Effector memory CD4-positive, alpha-beta T cell (primary cell): ENCODE results near the gene SAMD8.
"Not testable (repeated sequence)": the region's sequence is repeated elsewhere in the genome, so short reads cannot be mapped to it uniquely, and the experiment has no call there.

Source experiments
- DNase-seq, 3 donors: peaks; one replicate each; pipeline ENCODE4 v3.0.0-alpha.2; 2020
- H3K27ac ChIP-seq: 2 replicates; pipeline ENCODE4 v1.7.0; 2013; ENCODE audit warnings: mild to moderate bottlenecking, low read length, moderate library complexity; ENCODE audit not compliant: insufficient read depth, poor library complexity, severe bottlenecking
- H3K27me3 ChIP-seq: replicated peaks from 2 replicates; pipeline ENCODE4 v1.7.0; 2013; ENCODE audit warnings: mild to moderate bottlenecking, low read length; ENCODE audit not compliant: insufficient read depth, control insufficient read depth, poor library complexity, severe bottlenecking
- H3K36me3 ChIP-seq: 2 replicates; pipeline ENCODE4 v1.7.0; 2013; ENCODE audit warnings: mild to moderate bottlenecking, low read length, moderate library complexity; ENCODE audit not compliant: control insufficient read depth, insufficient read depth
- H3K4me1 ChIP-seq: 2 replicates; pipeline ENCODE4 v1.7.0; 2013; ENCODE audit warnings: low read length, mild to moderate bottlenecking; ENCODE audit not compliant: control insufficient read depth, insufficient read depth, poor library complexity, severe bottlenecking
- H3K4me3 ChIP-seq: 2 replicates; pipeline ENCODE4 v1.7.0; 2013; ENCODE audit warnings: low read length, low read depth, mild to moderate bottlenecking; ENCODE audit not compliant: insufficient read depth, poor library complexity, severe bottlenecking
- H3K9me3 ChIP-seq: 2 replicates; pipeline ENCODE4 v1.7.0; 2013; ENCODE audit warnings: mild to moderate bottlenecking, low read length, moderate library complexity; ENCODE audit not compliant: control insufficient read depth

The SAMD8 gene

DNA sequence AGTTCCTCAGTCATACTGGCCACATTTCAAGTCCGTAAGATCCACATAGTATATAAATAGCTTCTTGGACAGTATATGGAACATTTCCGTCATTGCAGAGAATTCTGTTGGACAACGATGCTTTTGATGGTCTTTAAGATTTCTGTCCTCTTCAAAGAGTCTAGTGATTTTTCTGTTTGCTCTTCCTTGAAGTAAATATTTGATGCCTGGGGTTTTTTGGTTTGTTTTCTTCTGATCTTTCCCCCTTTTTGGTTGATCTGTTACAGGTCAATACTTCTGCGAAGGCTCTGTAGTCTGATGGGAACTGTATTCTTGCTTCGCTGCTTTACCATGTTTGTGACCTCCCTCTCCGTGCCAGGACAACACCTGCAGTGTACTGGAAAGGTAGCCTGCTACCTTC is 56.8 kb downstream of the SAMD8 start:
- H3K27ac ChIP-seq = no peak overlapping the region
- no peaks in the 10 kb centered on the region for H3K27me3 ChIP-seq
- no peak overlapping the region for H3K4me3 ChIP-seq
- no peak for DNase-seq
- H3K9me3 ChIP-seq = no peaks in the 10 kb centered on the region
- no peaks in the 10 kb centered on the region for H3K36me3 ChIP-seq
- H3K4me1 ChIP-seq = peaks cover 19% of the 10 kb centered on the region

DNA sequence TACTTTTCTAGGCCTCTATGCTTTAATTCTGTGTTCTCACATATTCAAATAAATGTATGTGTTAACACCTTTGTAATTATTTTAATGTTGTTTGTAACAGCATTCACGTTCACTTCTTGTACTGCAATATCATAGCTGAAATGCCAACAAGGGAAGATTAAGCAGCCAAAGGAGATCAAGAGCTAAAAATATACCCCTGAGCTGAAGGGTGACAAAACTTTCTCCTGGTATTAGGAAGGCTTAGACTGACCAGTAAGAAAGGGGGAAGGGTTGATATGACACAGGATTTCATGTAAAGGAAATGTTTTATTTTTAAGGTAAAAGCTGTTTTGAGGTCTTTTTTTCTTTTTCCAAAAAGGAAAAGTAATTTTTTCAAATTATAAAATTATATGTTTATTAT is 58.8 kb downstream of the SAMD8 start:
- H3K4me3 ChIP-seq = no peak overlapping the region
- H3K27me3 ChIP-seq = no peaks in the 10 kb centered on the region
- peaks cover 19% of the 10 kb centered on the region for H3K4me1 ChIP-seq
- no peaks in the 10 kb centered on the region for H3K9me3 ChIP-seq
- H3K27ac ChIP-seq = no peak overlapping the region
- H3K36me3 ChIP-seq = no peaks in the 10 kb centered on the region
- DNase-seq = no peak

DNA sequence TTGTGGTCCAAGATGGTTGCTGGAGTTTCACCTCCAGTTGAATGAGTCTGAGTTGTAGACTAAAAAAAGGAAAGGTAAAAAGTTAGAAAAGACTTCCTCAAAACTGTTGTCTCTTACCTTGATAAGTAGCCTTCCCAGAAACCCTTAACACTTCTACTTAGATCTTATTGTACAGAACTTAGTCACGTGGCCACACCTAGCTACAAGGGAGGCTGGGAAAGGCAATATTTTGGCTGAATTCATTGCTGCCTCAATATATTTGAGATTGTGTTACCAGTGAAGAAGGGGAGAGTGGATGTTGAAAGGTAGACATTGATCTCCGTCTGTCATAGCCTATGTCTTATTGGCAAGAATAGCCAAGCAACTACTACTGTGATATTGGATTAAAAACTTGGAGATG is 63.6 kb downstream of the SAMD8 start:
- Histone ChIP-seq H3K36me3 (peaks cover 4% of the 10 kb centered on the region), H3K27ac (no peak overlapping the region), H3K9me3 (no peaks in the 10 kb centered on the region)

DNA sequence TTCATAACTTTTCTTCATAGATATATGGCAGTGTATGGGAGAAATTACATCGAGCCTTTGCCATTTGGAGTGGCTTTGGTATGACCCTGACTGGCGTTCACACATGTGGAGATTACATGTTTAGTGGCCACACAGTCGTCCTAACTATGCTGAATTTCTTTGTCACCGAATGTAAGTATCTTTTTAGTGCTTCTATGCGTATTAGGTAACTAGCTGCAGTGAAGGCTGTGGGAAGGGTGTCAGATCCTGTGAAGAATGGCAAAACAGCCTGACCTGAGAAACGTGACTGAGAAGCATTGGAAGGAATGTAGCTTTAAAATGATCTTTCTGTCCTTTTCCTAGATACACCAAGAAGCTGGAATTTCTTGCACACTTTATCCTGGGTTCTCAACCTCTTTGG is 64.6 kb downstream of the SAMD8 start:
- no peak overlapping the region for H3K4me3 ChIP-seq
- no peaks in the 10 kb centered on the region for H3K9me3 ChIP-seq
- H3K27ac ChIP-seq = no peak overlapping the region
- H3K27me3 ChIP-seq = no peaks in the 10 kb centered on the region
- peaks cover 4% of the 10 kb centered on the region for H3K36me3 ChIP-seq
- H3K4me1 ChIP-seq = no peaks in the 10 kb centered on the region
- no peak for DNase-seq

More for the DNA sequence above, 63.6 kb downstream of the SAMD8 start:
- no peak for DNase-seq
- no peaks in the 10 kb centered on the region for H3K27me3 ChIP-seq
- no peaks in the 10 kb centered on the region for H3K4me1 ChIP-seq
- no peak overlapping the region for H3K4me3 ChIP-seq

DNA sequence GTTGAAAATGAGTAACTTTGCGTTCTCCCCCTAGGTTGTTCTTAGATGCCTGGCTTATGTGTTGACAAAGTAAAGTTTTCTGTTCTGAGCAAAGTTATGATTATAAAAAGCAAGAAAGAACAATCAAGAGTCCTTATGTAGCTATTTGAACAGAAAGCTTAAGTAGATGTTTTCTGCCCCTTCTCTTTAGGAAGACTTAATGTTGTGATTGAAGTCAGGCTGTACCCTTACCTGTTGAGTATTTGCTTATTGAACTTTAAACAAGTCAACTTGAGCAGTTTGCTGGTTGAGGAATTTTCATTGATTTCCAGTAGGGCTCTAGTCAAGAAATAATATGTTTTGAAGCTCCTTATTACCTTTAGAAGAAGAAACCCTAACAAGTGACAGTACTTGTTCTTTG is 65.3 kb downstream of the SAMD8 start:
- Histone ChIP-seq H3K4me1 (no peaks in the 10 kb centered on the region), H3K4me3 (no peak overlapping the region), H3K9me3 (no peaks in the 10 kb centered on the region), H3K36me3 (peaks cover 4% of the 10 kb centered on the region), H3K27ac (no peak overlapping the region), H3K27me3 (no peaks in the 10 kb centered on the region)
- no peak for DNase-seq

DNA sequence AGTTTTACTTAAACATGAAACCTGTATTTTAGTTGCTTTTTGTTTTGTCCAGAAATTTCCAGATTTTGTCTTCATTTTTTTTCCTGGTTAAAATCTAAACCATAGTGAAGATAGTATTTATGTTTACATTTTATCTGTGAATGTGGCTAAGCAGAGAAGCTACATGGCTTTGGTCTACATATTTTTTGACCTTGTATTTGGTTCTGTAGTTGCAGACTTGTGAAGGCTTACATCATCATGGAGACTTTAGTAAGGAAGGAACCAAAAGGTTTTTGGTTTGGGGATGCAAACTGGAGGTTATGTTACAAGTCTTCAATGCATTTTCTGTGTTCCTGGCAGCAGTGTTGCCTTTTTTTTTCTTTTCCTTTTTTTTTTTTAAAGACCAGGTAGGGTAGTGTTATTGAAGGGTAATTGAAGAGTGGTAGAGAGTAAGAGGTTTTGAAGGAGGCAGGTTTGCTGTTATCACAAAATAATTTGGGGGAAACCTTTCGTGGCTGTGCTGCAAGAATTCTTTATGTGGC is 68.3 kb downstream of the SAMD8 start:
- Histone ChIP-seq H3K27ac (no peak overlapping the region), H3K36me3 (peaks cover 4% of the 10 kb centered on the region), H3K27me3 (no peaks in the 10 kb centered on the region), H3K4me1 (no peaks in the 10 kb centered on the region), H3K4me3 (no peak overlapping the region), H3K9me3 (no peaks in the 10 kb centered on the region)
- no peak for DNase-seq

DNA sequence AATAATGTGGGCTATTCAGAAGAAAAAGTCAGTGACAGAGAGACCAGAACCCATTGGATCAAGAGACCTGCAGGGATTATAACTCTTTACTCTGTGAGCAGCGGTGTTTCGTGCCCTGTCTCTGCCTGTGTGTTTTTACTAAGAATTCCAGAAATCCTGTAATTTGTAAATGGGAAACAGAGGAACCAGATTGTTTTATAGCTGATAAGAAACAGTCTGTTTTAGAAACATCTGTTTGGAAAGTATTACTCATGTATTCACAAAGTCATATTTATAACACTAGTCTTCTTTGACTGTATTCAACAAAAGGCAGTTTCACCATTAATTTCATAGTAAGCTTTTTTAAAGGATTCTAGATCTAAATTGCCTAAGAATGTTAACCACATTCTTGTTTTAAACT is 69.1 kb downstream of the SAMD8 start:
- Histone ChIP-seq H3K36me3 (peaks cover 4% of the 10 kb centered on the region), H3K4me3 (no peak overlapping the region), H3K4me1 (no peaks in the 10 kb centered on the region), H3K27ac (no peak overlapping the region), H3K27me3 (no peaks in the 10 kb centered on the region), H3K9me3 (no peaks in the 10 kb centered on the region)
- no peak for DNase-seq

DNA sequence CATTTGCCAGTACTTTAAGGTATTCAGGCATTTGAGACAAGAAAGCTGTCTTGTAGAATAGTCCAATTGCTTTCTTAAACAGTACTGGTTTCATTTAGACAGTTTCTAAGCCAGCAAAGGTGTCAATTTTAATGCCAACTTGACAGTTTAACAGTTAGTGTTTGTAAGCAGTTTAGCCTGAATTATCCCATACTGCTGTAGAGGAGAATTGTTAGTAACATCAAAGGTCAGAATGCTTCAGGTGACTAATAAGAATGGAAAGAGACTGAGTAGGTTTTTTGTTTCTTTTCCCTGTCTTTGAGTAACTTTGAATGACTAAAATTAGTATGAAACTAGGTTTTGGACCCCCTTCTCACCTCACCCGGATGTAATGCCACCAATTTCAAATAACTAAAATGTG is 69.6 kb downstream of the SAMD8 start:
- Histone ChIP-seq H3K4me3 (no peak overlapping the region), H3K4me1 (no peaks in the 10 kb centered on the region), H3K36me3 (peaks cover 4% of the 10 kb centered on the region), H3K27me3 (no peaks in the 10 kb centered on the region), H3K9me3 (no peaks in the 10 kb centered on the region), H3K27ac (no peak overlapping the region)
- DNase-seq = no peak

DNA sequence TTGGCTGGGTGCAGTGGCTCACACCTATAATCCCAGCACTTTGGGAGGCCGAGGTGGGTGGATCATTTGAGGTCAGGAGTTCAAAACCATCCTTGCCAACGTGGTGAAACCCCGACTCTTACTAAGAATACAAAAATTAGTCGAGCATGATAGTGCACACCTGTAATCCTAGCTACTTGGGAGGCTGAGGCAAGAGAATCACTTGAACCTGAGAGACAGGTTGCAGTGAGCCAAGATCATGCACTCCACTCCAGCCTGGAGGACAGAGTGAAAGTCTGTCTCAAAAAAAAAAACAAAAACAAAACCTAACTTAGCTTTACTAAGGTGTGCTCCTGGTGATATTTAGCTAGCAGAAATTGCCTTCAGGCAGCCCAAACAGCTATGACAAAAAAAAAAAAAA is 74.9 kb downstream of the SAMD8 start:
- no peaks in the 10 kb centered on the region for H3K27me3 ChIP-seq
- H3K4me3 ChIP-seq = no peak overlapping the region
- H3K4me1 ChIP-seq = peaks cover 4% of the 10 kb centered on the region
- no peak for DNase-seq
- no peak overlapping the region for H3K27ac ChIP-seq
- H3K36me3 ChIP-seq = no peaks in the 10 kb centered on the region
- no peaks in the 10 kb centered on the region for H3K9me3 ChIP-seq

DNA sequence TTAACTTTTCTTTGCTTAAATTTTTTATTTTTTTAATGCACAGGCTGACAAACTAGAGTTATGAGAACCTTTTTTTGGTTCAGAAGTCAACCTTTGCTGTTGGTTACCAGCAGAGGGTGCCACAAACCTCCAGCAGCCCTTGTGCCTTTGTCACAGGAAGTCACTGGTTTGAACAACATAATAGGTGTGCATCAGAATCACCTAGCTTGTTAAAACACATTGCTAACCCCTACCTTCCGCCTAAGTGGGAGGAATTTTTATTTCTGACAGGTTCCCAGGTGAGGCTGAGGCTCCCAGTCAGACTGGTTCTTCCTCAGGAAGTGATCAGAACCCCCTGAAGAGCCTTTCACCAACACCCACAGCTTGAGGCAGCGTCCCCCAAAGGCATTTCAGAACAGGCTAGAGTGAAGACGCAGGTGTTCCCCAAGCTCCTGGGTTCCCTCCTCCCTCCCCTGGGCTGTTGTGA is 76.5 kb downstream of the SAMD8 start:
- Histone ChIP-seq H3K4me1 (peaks cover 4% of the 10 kb centered on the region), H3K27me3 (no peaks in the 10 kb centered on the region), H3K36me3 (no peaks in the 10 kb centered on the region), H3K4me3 (no peak overlapping the region), H3K9me3 (no peaks in the 10 kb centered on the region), H3K27ac (no peak overlapping the region)
- peak; percentile 45 to 57 (median 53) for DNase-seq

DNA sequence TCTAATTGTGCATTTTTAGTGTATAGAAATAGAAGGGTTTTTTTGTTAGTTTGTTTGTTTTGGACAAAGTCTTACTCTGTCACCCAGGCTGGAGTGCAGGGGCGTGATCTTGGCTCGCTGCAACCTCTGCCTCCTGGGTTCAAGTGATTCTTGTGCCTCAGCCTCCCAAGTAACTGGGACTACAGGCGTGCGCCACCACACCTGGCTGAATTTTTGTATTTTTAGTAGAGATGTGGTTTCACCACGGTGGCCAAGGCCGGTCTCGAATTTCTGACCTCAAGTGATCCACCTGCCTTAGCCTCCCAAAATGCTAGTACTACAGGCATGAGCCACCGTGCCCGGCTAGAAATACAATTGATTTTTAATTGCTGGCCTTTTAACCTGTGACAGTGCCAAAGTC is 77.1 kb downstream of the SAMD8 start:
- not testable (repeated sequence) for H3K9me3 ChIP-seq, H3K4me1 ChIP-seq, H3K36me3 ChIP-seq, H3K27me3 ChIP-seq, DNase-seq, H3K27ac ChIP-seq, H3K4me3 ChIP-seq
